ENCODE measurements around the gene SLC15A3. TPM values are rescaled to one million over a fixed set of nuclear protein-coding genes. Genes with fewer than 3 reads are reported as not detected.

The SLC15A3 gene
- total RNA-seq, 2 donors from 2014 or later = 2.0 to 6.2 TPM

DNA sequence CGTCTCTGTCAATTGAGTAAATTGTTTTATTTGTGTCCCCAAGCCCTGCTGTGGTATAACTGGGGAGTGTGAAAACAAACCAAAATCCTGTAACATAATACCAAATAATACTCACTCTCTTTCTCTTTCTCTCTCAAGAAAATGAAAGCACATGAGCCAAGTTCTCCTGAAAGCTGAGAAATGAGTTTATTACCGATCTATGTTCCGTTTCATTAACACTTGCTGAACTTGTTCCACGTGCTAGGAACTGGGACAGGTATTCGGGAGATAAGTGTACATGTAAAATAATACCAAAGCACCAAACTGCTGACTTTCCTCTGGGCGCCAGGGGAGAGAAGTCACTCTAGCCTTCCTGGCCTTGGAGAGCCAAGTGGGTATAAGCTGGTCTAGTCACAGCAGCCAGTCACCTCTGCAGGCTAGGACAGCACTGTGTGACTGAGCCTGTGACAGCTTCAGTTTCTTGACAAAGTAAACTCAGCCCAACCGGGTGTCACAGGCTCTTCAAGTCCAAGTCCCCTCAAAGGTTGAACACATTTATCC is 42.6 kb upstream of the SLC15A3 start:
- intact Hi-C loops (cut with DNase I) = no loop called here
- Histone ChIP-seq H3K4me1 (peaks cover 28% of the 10 kb centered on the region), H3K4me3 (no peak overlapping the region), H3K9me3 (no peaks in the 10 kb centered on the region), H3K27me3 (no peaks in the 10 kb centered on the region), H3K36me3 (replicated peaks in 1 of 2; ENCODE audit: insufficient read depth in 1 of 2, low read depth in 2 of 2) (no peaks in the 10 kb centered on the region), H3K27ac (peak overlapping the region in 2 of 4 donors; percentile 3 to 20)
- DNase-seq (peak in 1 of 4 donors; percentile 28), ATAC-seq (no peak)
- WGBS, 2 donors = 22 to 47% methylated on average over 7 of the region's 7 CpGs
- TF ChIP-seq, protein P1, sequence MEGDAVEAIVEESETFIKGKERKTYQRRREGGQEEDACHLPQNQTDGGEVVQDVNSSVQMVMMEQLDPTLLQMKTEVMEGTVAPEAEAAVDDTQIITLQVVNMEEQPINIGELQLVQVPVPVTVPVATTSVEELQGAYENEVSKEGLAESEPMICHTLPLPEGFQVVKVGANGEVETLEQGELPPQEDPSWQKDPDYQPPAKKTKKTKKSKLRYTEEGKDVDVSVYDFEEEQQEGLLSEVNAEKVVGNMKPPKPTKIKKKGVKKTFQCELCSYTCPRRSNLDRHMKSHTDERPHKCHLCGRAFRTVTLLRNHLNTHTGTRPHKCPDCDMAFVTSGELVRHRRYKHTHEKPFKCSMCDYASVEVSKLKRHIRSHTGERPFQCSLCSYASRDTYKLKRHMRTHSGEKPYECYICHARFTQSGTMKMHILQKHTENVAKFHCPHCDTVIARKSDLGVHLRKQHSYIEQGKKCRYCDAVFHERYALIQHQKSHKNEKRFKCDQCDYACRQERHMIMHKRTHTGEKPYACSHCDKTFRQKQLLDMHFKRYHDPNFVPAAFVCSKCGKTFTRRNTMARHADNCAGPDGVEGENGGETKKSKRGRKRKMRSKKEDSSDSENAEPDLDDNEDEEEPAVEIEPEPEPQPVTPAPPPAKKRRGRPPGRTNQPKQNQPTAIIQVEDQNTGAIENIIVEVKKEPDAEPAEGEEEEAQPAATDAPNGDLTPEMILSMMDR (IDR thresholded peaks at IDR 0.05) = no peak
- TF ChIP-seq POLR2A (IDR thresholded peaks at IDR 0.05) = no peak

DNA sequence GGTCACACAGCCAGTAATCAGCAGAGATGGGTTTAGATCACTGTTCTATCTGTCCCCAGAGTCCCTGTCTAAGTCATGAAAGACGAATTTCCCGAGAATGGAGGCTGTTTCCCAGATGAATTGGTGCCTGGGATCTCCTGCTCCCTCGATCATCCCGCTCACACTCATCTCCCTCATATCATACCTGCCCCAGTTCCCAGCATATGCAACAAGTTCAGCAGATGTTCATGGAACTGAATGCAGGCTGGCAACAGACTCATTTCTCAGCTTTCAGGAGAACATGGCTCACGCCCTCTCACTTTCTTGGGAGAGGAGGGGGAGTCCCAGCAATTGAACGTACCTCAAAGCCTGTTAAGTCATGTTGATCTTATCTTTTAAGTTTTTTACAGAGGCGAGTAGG is 41.6 kb upstream of the SLC15A3 start:
- H3K4me1 ChIP-seq = peaks cover 28% of the 10 kb centered on the region
- intact Hi-C loops (cut with DNase I) = no loop called here
- TF ChIP-seq, protein P1 (IDR thresholded peaks at IDR 0.05) = no peak
- no peak for TF ChIP-seq POLR2A (IDR thresholded peaks at IDR 0.05)
- no peaks in the 10 kb centered on the region for H3K36me3 ChIP-seq (replicated peaks in 1 of 2; ENCODE audit: insufficient read depth in 1 of 2, low read depth in 2 of 2)
- H3K27me3 ChIP-seq = no peaks in the 10 kb centered on the region
- DNase-seq (no peak), ATAC-seq (no peak)
- H3K9me3 ChIP-seq = no peaks in the 10 kb centered on the region
- 70 to 81% methylated on average over 7 of the region's 7 CpGs for WGBS, 2 donors
- no peak overlapping the region for H3K4me3 ChIP-seq
- H3K27ac ChIP-seq = no peak overlapping the region

DNA sequence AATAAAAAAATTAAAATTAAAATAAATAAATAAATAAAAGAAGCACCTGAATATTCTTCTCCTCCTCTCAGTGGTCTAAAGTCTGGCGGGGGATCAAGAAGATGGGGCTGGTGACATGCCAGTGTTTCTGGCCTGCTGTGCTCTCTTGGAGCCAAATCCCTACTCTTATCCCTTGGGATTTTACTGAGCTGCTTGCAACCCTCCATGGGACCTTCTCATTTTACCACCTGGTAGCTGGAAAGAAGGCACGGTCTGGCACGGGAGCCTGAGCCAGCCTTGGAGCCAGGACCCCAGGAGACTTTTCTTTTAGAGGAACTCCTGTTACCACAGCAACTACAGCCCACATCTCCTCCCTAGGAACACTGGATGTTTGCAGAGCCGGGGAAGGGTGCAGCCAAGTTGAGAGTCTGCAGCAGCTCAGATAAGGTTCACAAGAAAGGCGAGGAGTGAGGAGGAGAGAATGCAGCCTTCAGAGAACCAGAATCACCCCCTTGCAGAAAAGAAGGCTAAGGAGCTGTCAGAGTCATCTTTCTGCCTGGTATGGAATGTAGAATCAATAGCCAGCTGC is 41.0 kb upstream of the SLC15A3 start:
- intact Hi-C loops (cut with DNase I) = no loop called here
- no peaks in the 10 kb centered on the region for H3K27me3 ChIP-seq
- peaks cover 28% of the 10 kb centered on the region for H3K4me1 ChIP-seq
- H3K9me3 ChIP-seq = no peaks in the 10 kb centered on the region
- TF ChIP-seq, protein P1 (IDR thresholded peaks at IDR 0.05) = no peak
- no peak for TF ChIP-seq POLR2A (IDR thresholded peaks at IDR 0.05)
- DNase-seq (no peak), ATAC-seq (no peak)
- H3K36me3 ChIP-seq (replicated peaks in 1 of 2; ENCODE audit: insufficient read depth in 1 of 2, low read depth in 2 of 2) = no peaks in the 10 kb centered on the region
- no peak overlapping the region for H3K4me3 ChIP-seq
- WGBS, 2 donors = 34 to 43% methylated on average over 5 of the region's 5 CpGs
- no peak overlapping the region for H3K27ac ChIP-seq

DNA sequence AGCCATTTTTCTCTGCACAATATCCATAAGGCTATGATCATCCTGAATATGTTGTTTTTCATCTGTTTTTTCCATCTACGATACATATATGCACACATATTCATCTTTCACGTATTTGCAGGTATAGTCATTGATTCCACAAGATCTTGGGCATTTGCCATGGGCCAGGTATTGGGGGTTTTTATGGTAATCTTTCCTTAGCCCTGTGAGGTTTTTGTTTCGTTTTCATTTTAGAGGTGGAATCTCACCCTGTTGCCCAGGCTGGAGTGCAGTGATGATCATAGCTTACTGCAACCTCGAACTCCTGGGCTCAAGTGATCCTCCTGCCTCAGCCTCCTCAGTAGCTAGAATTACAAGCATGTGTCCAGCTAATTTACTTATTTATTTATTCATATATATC is 39.5 kb upstream of the SLC15A3 start:
- Histone ChIP-seq H3K4me1 (peaks cover 24% of the 10 kb centered on the region), H3K27ac (no peak overlapping the region), H3K27me3 (no peaks in the 10 kb centered on the region), H3K36me3 (replicated peaks in 1 of 2; ENCODE audit: insufficient read depth in 1 of 2, low read depth in 2 of 2) (no peaks in the 10 kb centered on the region), H3K9me3 (no peaks in the 10 kb centered on the region), H3K4me3 (no peak overlapping the region)
- ATAC-seq (no peak), DNase-seq (no peak)
- WGBS, 2 donors = 75 to 85% methylated on average over 4 of the region's 4 CpGs
- intact Hi-C loops (cut with DNase I) = no loop called here
- TF ChIP-seq, protein P1 (IDR thresholded peaks at IDR 0.05) = no peak
- TF ChIP-seq POLR2A (IDR thresholded peaks at IDR 0.05) = no peak

DNA sequence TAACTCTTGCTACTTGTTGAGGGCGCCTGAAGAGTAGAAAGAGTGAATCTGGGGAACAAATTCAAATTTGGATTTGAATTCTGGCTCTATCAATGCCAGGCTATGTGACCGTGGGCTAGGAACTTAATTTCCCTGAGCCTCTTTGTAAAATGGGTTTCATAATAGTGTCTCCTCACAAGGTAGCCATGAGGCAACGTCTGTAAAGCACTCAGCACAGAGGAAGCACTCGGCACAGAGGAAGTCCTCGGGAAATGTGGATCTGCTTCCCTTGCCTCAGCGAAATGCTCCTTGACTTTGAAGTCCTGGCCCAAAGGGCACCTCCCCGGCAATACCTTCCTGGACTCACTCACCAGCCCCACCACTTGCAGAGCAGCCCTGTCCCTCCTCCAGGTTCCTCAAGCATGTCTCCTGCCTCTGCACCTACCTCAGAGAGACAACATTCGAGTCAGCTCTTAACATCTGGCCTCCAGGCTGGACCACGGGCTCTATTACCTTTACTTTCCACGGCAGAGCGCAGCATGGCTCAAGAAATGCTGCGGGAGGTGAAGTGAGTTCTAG is 37.2 kb upstream of the SLC15A3 start:
- ATAC-seq = no peak
- Histone ChIP-seq H3K9me3 (no peaks in the 10 kb centered on the region), H3K36me3 (replicated peaks in 1 of 2; ENCODE audit: insufficient read depth in 1 of 2, low read depth in 2 of 2) (no peaks in the 10 kb centered on the region), H3K4me1 (peaks cover 6% of the 10 kb centered on the region), H3K27me3 (no peaks in the 10 kb centered on the region), H3K27ac (no peak overlapping the region), H3K4me3 (no peak overlapping the region)
- DNase-seq = no peak
- intact Hi-C loops (cut with DNase I) = no loop called here
- TF ChIP-seq POLR2A (IDR thresholded peaks at IDR 0.05) = no peak
- TF ChIP-seq, protein P1 (IDR thresholded peaks at IDR 0.05) = no peak
- 66 to 70% methylated on average over 12 of the region's 12 CpGs for WGBS, 2 donors
